ENCODE measurements around the gene BAD.

DNA sequence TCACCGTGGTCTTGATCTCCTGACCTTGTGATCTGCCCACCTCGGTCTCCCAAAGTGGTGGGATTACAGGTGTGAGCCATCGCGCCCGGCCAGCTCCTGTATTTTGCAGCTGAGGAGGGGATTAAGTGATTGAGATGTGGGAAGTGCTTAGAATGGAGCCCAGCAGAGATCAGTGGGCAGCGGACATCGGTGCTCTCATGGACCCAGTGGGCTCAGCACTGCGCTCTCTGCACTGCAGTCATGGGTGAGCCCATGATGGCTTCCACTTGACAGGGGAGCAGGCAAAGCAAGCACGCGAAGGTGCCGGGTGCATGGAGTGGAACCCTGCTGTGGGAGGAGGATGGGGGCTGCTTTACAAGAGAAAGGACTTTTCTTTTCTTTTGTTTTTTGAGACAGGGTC is 46.4 kb upstream of the BAD start:
- TF ChIP-seq, protein P1, sequence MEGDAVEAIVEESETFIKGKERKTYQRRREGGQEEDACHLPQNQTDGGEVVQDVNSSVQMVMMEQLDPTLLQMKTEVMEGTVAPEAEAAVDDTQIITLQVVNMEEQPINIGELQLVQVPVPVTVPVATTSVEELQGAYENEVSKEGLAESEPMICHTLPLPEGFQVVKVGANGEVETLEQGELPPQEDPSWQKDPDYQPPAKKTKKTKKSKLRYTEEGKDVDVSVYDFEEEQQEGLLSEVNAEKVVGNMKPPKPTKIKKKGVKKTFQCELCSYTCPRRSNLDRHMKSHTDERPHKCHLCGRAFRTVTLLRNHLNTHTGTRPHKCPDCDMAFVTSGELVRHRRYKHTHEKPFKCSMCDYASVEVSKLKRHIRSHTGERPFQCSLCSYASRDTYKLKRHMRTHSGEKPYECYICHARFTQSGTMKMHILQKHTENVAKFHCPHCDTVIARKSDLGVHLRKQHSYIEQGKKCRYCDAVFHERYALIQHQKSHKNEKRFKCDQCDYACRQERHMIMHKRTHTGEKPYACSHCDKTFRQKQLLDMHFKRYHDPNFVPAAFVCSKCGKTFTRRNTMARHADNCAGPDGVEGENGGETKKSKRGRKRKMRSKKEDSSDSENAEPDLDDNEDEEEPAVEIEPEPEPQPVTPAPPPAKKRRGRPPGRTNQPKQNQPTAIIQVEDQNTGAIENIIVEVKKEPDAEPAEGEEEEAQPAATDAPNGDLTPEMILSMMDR (conservative IDR thresholded peaks at IDR 0.05; ENCODE audit: low read length), result no peak
- TF ChIP-seq EZH2phosphoT487 (IDR thresholded peaks at IDR 0.05; ENCODE audit: borderline replicate concordance, low read depth, low read length), result no peak

Measured in OCI-LY7 (cell line).